ENCODE results near the gene RTP1. TPM values are rescaled to one million over a fixed set of nuclear protein-coding genes. Genes with fewer than 3 reads are reported as not detected.

Gene RTP1
- total and polyA plus RNA-seq, 2 experiments from 2014 or later = 4.4 to 6.3 TPM

DNA sequence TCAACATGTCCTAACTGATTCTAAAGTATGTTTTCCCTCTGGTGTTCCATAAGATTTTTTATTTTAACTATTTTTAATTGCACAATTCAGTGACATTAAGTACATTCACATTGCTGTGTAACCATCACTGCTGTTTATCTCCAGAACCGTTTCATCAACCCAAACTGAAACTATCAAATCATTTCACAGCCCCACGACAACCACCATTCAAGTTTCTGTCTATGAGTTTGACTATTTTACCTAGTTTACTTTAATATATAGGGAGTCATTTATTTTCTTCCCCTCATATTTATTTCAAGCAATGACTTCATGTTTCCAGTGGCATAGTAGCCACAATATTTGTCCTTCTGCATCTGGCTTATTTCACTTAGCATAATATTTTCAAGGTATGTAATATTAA is 8.4 kb downstream of the RTP1 start (continued):
- TF ChIP-seq ETS1 (IDR thresholded peaks at IDR 0.05) = no peak
- TF ChIP-seq NANOG (IDR thresholded peaks at IDR 0.05; ENCODE audit: borderline replicate concordance) = no peak

DNA sequence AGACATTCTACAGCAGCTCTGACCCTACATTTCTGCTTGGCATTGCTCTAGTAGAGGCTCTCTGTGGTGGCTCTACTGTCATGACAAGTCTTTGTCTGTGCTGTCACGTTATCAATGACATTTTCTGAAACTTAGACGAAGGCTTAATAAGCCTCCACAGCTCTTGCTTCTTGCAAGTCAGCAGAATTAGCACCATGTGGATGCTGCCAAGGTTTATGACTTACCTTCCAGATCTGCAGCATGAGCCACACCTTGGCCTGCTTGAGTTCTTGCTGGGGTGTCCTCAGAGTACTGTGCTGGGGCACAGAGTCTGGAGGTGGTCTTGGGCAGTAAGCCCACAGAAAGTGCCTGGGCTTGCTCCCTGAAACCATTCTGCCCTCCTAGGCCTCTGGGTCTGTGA is 9.8 kb downstream of the RTP1 start:
- no peaks in the 10 kb centered on the region for H4K20me1 ChIP-seq (replicated peaks; ENCODE audit: insufficient read depth)
- Mint-ChIP-seq H3K27ac (no peak overlapping the region), H3K4me3 (no peak overlapping the region), H3K4me1 (peaks cover 17% of the 10 kb centered on the region), H3K36me3 (ENCODE audit: low read depth) (peaks cover 28% of the 10 kb centered on the region), H3K27me3 (ENCODE audit: insufficient read depth, low read depth, poor library complexity) (no peaks in the 10 kb centered on the region), H3K9me3 (peaks cover 25% of the 10 kb centered on the region)
- no peak overlapping the region for H3K4me3 ChIP-seq
- H3K4me1 ChIP-seq (ENCODE audit: insufficient read depth) = peaks cover 18% of the 10 kb centered on the region
- DNase-seq (ENCODE audit: low spot score) (no peak), ATAC-seq (no peak)
- peaks cover 18% of the 10 kb centered on the region for H3K9me2 ChIP-seq (ENCODE audit: insufficient read depth)
- H3K27me3 ChIP-seq (ENCODE audit: insufficient read depth) = no peaks in the 10 kb centered on the region
- no peak overlapping the region for H3K4me2 ChIP-seq
- no peaks in the 10 kb centered on the region for H3K79me2 ChIP-seq (replicated peaks; ENCODE audit: insufficient read depth)
- no peaks in the 10 kb centered on the region for H3F3A ChIP-seq (replicated peaks; ENCODE audit: low read depth)
- H3K36me3 ChIP-seq (ENCODE audit: insufficient read depth) = no peaks in the 10 kb centered on the region; the same call in 1 of the 2 replicates
- H2AFZ ChIP-seq = no peak overlapping the region
- no peak overlapping the region for H3K27ac ChIP-seq (ENCODE audit: low read depth)
- TF ChIP-seq ZNF331 (CRISPR knock-in tag; IDR thresholded peaks at IDR 0.05; ENCODE audit: low read depth) = no peak

DNA sequence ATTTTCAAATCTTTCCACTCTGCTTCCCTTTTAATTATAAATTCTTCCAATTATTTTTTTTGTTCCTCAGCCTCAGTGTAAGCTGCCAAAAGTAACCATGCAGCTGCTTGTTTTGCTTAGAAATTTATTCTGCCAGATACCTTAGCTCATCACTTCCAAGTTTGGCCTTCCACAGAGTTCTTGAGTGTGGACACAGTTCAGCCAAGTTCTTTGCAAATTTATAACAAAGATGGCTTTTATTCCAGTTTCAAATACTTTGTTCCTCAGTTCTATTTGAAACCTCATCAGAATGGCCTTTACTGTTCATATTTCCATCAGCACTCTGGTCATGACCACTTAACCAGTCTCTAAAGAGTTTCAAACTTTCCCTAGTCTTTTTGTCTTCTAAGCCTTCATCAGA is 10.3 kb downstream of the RTP1 start:
- peaks cover 18% of the 10 kb centered on the region for H3K9me2 ChIP-seq (ENCODE audit: insufficient read depth)
- no peaks in the 10 kb centered on the region for H3F3A ChIP-seq (replicated peaks; ENCODE audit: low read depth)
- H3K27ac Mint-ChIP-seq = no peak overlapping the region
- H2AFZ ChIP-seq = no peak overlapping the region
- peaks cover 25% of the 10 kb centered on the region for H3K9me3 Mint-ChIP-seq
- H3K27me3 ChIP-seq (ENCODE audit: insufficient read depth) = no peaks in the 10 kb centered on the region
- H3K4me2 ChIP-seq = no peak overlapping the region
- H3K4me1 Mint-ChIP-seq = peaks cover 16% of the 10 kb centered on the region
- no peak overlapping the region for H3K4me3 ChIP-seq
- H3K36me3 ChIP-seq (ENCODE audit: insufficient read depth) = no peaks in the 10 kb centered on the region; the same call in 1 of the 2 replicates
- H3K4me3 Mint-ChIP-seq = no peak overlapping the region
- no peaks in the 10 kb centered on the region for H3K79me2 ChIP-seq (replicated peaks; ENCODE audit: insufficient read depth)
- no peak overlapping the region for H3K27ac ChIP-seq (ENCODE audit: low read depth)
- H3K27me3 Mint-ChIP-seq (ENCODE audit: insufficient read depth, low read depth, poor library complexity) = peaks cover 5% of the 10 kb centered on the region
- ATAC-seq = no peak
- peaks cover 18% of the 10 kb centered on the region for H3K4me1 ChIP-seq (ENCODE audit: insufficient read depth)
- TF ChIP-seq ZNF331 (CRISPR knock-in tag; IDR thresholded peaks at IDR 0.05; ENCODE audit: low read depth) (no peak), NANOG (IDR thresholded peaks at IDR 0.05; ENCODE audit: borderline replicate concordance) (no peak), ZNF114 (CRISPR knock-in tag; IDR thresholded peaks at IDR 0.05) (no peak), ETS1 (IDR thresholded peaks at IDR 0.05) (no peak), EZH2phosphoT487 (IDR thresholded peaks at IDR 0.05; ENCODE audit: unreplicated experiment) (no peak), POLR2AphosphoS5 (IDR thresholded peaks at IDR 0.05; ENCODE audit: low read depth) (no peak)
- TF ChIP-seq, protein P1, sequence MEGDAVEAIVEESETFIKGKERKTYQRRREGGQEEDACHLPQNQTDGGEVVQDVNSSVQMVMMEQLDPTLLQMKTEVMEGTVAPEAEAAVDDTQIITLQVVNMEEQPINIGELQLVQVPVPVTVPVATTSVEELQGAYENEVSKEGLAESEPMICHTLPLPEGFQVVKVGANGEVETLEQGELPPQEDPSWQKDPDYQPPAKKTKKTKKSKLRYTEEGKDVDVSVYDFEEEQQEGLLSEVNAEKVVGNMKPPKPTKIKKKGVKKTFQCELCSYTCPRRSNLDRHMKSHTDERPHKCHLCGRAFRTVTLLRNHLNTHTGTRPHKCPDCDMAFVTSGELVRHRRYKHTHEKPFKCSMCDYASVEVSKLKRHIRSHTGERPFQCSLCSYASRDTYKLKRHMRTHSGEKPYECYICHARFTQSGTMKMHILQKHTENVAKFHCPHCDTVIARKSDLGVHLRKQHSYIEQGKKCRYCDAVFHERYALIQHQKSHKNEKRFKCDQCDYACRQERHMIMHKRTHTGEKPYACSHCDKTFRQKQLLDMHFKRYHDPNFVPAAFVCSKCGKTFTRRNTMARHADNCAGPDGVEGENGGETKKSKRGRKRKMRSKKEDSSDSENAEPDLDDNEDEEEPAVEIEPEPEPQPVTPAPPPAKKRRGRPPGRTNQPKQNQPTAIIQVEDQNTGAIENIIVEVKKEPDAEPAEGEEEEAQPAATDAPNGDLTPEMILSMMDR (conservative IDR thresholded peaks at IDR 0.05; ENCODE audit: low read depth in 2 of 2) = no peak
- H4K20me1 ChIP-seq (replicated peaks; ENCODE audit: insufficient read depth) = no peaks in the 10 kb centered on the region
- no peak for DNase-seq (ENCODE audit: low spot score)
- peaks cover 28% of the 10 kb centered on the region for H3K36me3 Mint-ChIP-seq (ENCODE audit: low read depth)
